Breast epithelium (tissue), 3 donors: ENCODE data around the gene GPSM1.

ENCODE experiments used
- POLR2A ChIP-seq: fragments of 450-650 bp; IDR thresholded peaks from one replicate; pipeline ENCODE4 v1.6.1; 2016; ENCODE audit warnings: antibody characterized with exemption, mild to moderate bottlenecking, moderate library complexity
- POLR2AphosphoS5 ChIP-seq, 3 donors: sonication (generic); formaldehyde crosslinking; IDR thresholded peaks; one replicate each; pipeline ENCODE4 v1.6.1; 2017; ENCODE audit warnings: antibody characterized with exemption in 3 of 3

GRCh38 chr9:136363949-136364748 is 36.8 kb downstream of the GPSM1 start:
- TF ChIP-seq POLR2A (no peak), POLR2AphosphoS5 (IDR thresholded peaks at IDR 0.05) (peak in 1 of 3 donors; percentile 1)
